SJCRH30 (cell line): Measurements from ENCODE around the gene VSX1. TPM values are rescaled to one million over a fixed set of nuclear protein-coding genes. Genes with fewer than 3 reads are reported as not detected.

Experiments used
- DNase-seq, 2 experiments: peaks; one replicate each; pipeline ENCODE4 v3.0.0-alpha.2; 2015 to 2020
- H3K27ac ChIP-seq: fragments of 250-450 bp; sonication (Bioruptor Pico); 2 replicates; pipeline ENCODE4 v1.5.1; 2020; ENCODE audit warnings: mild to moderate bottlenecking, moderate library complexity
- H3K27me3 ChIP-seq: fragments of 250-450 bp; sonication (Bioruptor Pico); 2 replicates; pipeline ENCODE4 v1.5.1; 2020; ENCODE audit warnings: mild to moderate bottlenecking, moderate library complexity
- H3K36me3 ChIP-seq: fragments of 250-450 bp; sonication (Bioruptor Pico); 2 replicates; pipeline ENCODE4 v1.5.1; 2020; ENCODE audit warnings: mild to moderate bottlenecking, moderate library complexity
- H3K4me1 ChIP-seq: fragments of 250-450 bp; sonication (Bioruptor Pico); 2 replicates; pipeline ENCODE4 v1.5.1; 2020; ENCODE audit warnings: mild to moderate bottlenecking, moderate library complexity
- H3K4me3 ChIP-seq: fragments of 250-450 bp; sonication (Bioruptor Pico); 2 replicates; pipeline ENCODE4 v1.5.1; 2020; ENCODE audit warnings: mild to moderate bottlenecking, moderate library complexity
- H3K9me3 ChIP-seq: fragments of 250-450 bp; sonication (Bioruptor Pico); replicated peaks from 2 replicates; pipeline ENCODE4 v1.5.1; 2020; ENCODE audit warnings: mild to moderate bottlenecking, moderate library complexity
- total RNA-seq: library from RNA; depleted of rRNA; stranded (reverse); fragments of >200 nt; shearing (Covaris generic); gene quantifications from 2 replicates; pipeline ENCODE4 v1.2.3, GENCODE V29; 2014

Gene VSX1
- total RNA-seq, 1 experiment from 2014 or later, result 0.06 TPM

DNA sequence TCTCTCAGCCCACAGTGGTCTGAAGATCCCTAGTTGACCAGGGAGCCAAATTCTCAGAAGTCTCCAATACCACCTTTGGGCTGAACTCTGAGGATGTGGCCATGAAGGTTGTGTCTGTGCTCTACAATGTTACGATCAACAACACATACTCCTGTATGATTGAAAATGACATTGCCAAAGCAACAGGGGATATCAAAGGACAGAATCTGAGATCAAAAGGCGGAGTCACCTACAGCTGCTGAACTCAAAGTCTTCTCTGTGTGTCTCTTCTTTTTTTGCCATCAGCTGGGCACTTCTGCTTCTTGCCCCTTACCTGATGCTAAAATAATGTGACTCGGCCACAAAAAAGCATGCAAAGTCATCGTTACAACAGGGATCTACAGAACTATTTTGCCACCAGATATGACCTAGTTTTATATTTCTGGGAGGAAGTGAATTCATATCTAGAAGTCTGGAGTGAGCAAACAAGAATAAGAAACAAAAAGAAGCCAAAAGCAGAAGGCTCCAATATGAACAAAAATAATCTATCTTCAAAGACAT, 17.7 kb upstream of the VSX1 start:
- H3K27ac ChIP-seq, result no peak overlapping the region
- H3K36me3 ChIP-seq, result no peaks in the 10 kb centered on the region
- DNase-seq, result no peak
- H3K4me1 ChIP-seq, result no peaks in the 10 kb centered on the region
- no peak overlapping the region for H3K4me3 ChIP-seq
- no peaks in the 10 kb centered on the region for H3K9me3 ChIP-seq
- H3K27me3 ChIP-seq, result 0 out of 2 replicates have a peak, but pooled peaks cover 5% of the 10 kb centered on the region

DNA sequence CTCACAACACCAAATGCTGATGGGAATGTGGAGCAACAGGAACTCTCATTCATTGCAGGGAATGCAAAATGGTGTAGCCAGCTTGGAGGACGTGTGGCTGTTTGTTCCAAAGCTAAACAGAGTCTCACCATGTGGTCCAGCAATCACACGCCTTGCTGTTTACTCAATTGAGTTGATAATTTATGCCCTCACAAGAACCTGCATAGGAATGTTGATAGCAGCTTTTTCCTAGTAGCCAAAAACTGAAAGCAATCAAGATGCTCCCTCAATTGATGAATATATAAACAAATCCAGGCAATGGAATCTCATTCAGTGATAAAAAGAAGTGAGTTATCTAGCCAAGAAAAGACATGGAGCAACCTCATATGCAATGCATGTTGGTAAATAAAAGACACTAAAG, 15.6 kb upstream of the VSX1 start:
- Histone ChIP-seq H3K27me3 (peaks cover 8% of the 10 kb centered on the region; the same call in 1 of the 2 replicates), H3K27ac (no peak overlapping the region), H3K4me3 (no peak overlapping the region), H3K36me3 (no peaks in the 10 kb centered on the region), H3K9me3 (no peaks in the 10 kb centered on the region), H3K4me1 (no peaks in the 10 kb centered on the region; the same call in 1 of the 2 replicates)
- DNase-seq, result no peak

DNA sequence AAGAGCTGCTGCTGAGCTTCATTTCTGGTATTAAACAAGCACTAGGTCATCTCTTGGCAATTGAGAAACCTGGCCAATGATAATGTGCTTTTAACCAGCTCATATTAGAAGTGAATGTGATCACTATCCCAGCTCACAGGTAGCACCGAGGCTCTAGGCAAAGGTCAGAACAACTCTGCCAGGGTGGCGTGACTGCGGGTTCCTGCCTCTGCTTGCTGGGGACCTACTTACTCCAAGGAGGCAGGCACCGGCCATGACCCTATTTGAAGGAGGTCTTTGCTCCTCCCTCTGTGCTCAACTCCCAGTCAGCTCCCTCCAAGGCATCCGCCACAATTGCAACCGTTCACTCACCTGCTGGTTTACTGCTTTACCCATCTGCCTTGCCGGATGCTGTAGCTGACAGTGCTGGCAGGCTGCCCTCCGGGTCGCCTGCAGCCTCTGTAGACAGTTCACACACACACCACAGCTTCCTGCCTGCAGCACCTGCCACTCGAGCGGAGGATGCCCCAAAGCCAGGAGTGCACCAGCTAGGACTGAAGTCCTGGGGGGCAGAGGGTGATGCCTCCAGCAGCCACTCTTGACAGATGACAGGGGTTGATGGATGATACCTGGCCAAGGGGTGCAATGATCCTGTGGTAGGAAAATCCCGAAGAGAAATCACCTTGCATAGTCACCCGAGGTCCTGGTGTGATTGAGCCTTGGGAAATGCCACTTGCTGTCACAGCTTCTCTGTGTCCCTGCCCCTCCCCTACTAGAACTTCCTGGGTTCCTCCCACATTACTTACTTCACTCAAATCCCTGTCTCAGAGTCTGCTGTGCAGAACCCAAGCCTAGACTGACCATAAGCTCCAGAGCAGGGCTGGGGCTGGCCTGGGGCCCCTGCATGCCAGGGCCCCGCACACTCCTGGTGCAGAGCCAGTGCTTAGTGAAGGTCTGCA, 8.8 kb upstream of the VSX1 start:
- Histone ChIP-seq H3K27ac (no peak overlapping the region), H3K4me1 (no peaks in the 10 kb centered on the region; the same call in 1 of the 2 replicates), H3K9me3 (no peaks in the 10 kb centered on the region), H3K36me3 (no peaks in the 10 kb centered on the region), H3K4me3 (no peak overlapping the region), H3K27me3 (peaks cover 5% of the 10 kb centered on the region; the same call in 1 of the 2 replicates)
- no peak for DNase-seq

DNA sequence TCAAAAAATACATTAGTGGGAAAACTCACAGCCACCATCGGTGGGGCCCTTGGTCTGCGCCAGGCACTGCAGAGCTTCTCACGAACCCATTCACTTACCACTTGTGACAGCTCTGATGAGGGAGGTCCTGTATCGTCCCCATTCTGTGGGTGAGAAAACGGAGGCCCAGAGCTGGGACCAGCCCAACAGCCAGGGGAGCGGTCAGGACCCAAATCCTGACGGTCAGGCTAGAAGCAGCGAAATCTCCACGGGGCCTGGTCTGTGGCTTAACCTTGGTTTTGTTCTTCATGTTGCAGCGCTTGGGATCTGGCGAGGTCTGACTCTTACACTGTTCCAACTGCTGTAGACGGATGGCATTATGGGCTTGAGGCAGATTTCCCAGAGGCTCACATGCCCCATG, 7.7 kb upstream of the VSX1 start:
- Histone ChIP-seq H3K27ac (no peak overlapping the region), H3K27me3 (peaks cover 3% of the 10 kb centered on the region; the same call in 1 of the 2 replicates)
- DNase-seq, result no peak

DNA sequence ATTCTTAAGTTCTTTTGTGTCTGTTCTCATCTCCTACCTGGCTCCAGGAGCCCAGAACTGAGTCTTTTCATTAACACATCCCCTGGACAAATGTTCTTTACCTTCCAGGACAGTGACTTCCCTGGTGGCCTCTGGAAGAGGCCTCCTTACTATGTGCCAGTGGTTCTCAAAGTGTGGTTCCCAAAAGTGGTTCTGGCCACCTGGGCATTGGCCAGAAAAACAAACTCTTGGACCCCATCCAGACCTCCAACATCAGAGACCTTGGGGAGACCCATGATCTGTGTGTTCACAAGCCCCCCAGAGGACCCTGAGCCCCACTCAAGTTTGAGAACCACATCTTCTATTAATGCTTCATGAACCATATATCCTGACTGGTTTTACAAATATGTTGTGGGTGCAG, 7.2 kb upstream of the VSX1 start:
- Histone ChIP-seq H3K4me1 (no peaks in the 10 kb centered on the region; the same call in 1 of the 2 replicates), H3K4me3 (no peak overlapping the region), H3K9me3 (no peaks in the 10 kb centered on the region), H3K27me3 (peaks cover 2% of the 10 kb centered on the region; the same call in 1 of the 2 replicates), H3K27ac (no peak overlapping the region), H3K36me3 (no peaks in the 10 kb centered on the region)
- no peak for DNase-seq

More for the DNA sequence above, 7.7 kb upstream of the VSX1 start:
- H3K36me3 ChIP-seq, result no peaks in the 10 kb centered on the region
- H3K4me3 ChIP-seq, result no peak overlapping the region
- no peaks in the 10 kb centered on the region; the same call in 1 of the 2 replicates for H3K4me1 ChIP-seq
- H3K9me3 ChIP-seq, result no peaks in the 10 kb centered on the region

DNA sequence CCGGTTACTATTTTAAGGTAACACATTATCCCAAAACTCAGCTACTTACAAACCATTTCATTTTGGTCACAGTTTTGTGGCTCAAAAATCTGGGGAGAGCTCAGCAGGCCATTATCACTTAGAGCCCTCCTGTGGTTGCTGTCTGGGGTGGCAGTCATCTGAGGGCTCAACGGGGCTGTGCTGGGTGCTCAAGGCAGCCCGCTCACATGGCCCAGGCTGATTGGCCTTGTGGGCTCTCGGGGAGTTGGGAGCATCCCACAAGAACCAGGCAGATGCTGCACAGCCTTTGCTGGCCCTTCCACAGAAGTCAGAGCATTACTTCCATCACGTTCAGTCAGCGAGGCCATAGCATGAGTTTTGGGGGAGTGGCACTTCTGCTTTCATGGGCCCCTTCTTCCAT, 6.3 kb upstream of the VSX1 start:
- H3K4me3 ChIP-seq, result no peak overlapping the region
- no peaks in the 10 kb centered on the region for H3K27me3 ChIP-seq
- H3K36me3 ChIP-seq, result no peaks in the 10 kb centered on the region
- H3K4me1 ChIP-seq, result no peaks in the 10 kb centered on the region
- H3K9me3 ChIP-seq, result no peaks in the 10 kb centered on the region
- DNase-seq, result no peak
- H3K27ac ChIP-seq, result no peak overlapping the region

DNA sequence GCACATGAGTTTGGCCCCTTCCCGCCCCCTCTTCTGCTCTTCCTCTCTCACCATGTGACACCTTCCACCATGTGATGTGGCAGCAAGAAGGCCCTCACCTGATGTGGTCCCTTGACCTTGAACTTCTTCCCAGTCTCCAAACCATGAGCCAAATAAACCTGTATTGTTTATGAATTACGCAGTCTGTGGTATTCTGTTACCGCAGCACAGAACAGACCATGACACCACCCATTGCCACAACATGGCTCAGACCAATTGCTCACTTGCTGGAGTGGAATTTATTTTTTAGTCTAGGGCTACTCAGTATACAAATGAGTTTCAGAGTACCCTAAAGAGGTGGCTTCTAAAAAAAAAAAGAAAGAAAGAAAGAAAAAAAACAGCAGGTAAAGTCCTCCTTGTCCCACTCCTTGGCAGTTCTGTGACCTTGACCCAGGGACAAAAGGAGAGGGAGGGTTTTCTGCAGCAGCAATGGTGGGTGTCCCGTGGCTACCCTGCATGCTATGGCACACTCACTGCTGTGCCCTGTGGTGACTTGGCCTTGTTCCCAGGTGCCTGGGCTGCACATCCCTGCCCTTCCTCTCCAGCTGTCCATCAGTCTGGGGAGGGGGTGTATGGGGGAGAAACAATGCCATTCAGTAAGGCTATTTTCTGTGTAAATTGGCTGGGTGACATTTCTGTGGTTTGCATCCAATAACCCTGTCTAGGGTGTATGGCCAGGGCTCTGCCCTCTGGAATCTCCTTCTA, 5.4 kb upstream of the VSX1 start:
- H3K9me3 ChIP-seq, result no peaks in the 10 kb centered on the region
- H3K4me3 ChIP-seq, result no peak overlapping the region
- no peaks in the 10 kb centered on the region for H3K4me1 ChIP-seq
- no peak overlapping the region for H3K27ac ChIP-seq
- DNase-seq, result no peak
- no peaks in the 10 kb centered on the region for H3K36me3 ChIP-seq
- no peaks in the 10 kb centered on the region for H3K27me3 ChIP-seq

DNA sequence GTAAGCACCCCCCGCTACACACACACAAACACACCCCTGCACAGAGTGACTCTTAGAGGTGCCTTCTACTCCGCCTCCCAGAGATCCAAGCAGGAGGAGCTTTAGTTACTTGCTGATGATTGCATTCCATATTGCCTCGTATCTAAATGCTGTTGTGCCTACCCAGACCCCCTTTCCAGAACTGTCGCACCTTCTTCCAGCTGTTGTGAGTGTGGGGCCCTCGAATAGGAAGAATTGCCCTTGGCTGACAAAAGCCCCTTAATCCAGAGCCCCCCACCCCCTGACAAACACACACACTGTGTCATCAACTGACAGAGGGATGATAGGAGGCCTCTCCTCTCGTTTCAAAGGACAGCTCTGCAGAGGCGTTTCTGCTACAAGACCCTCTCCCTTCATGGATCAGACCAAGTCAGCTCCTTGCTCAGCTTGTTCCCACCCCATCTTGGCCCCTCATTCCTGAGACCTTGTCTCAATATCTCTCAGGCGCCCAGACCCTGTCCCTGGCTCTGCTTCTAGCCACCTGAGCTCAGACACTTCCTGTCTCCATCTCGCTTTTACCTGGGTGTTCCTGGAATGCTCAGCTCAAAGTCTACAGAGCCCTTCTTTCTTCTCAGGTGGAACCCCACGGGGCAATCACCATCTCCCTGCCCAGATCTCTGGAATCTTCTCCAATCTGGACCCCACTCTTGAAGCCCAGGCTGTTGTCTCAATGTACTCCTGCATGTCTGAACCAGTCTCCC, 4.0 kb upstream of the VSX1 start:
- Histone ChIP-seq H3K4me3 (no peak overlapping the region), H3K27ac (no peak overlapping the region), H3K4me1 (no peaks in the 10 kb centered on the region), H3K27me3 (no peaks in the 10 kb centered on the region), H3K9me3 (no peaks in the 10 kb centered on the region), H3K36me3 (no peaks in the 10 kb centered on the region)
- no peak for DNase-seq

DNA sequence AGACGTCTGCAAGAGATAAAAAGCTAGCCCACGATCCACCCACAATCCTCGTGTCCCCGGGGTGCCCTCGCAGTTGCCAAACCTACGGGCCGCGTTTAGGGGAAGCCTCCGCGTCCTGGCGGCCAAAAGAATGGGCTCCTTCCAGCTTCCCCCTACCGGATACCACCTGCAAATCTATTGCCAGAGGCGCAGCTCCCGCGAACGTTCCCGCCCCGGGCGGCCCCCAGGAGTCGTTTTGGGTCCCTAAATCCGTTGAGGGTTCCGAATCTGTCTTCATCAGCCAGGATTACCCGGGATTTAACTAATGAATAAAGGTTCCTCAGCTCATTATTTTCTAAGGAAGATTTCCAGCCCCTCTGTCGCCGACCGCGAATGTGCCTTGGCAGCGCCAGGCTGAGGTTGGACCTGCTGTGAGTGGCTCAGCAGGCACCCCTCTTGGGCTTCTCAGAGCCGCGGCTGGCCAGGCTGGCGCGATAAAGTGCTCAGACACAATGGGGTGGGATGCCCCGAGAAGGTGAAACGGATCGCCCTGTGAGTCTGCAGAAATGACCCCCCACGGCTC, 2.8 kb upstream of the VSX1 start:
- Histone ChIP-seq H3K4me3 (no peak overlapping the region), H3K9me3 (no peaks in the 10 kb centered on the region), H3K36me3 (no peaks in the 10 kb centered on the region), H3K27me3 (no peaks in the 10 kb centered on the region), H3K4me1 (no peaks in the 10 kb centered on the region), H3K27ac (no peak overlapping the region)
- DNase-seq, result no peak

DNA sequence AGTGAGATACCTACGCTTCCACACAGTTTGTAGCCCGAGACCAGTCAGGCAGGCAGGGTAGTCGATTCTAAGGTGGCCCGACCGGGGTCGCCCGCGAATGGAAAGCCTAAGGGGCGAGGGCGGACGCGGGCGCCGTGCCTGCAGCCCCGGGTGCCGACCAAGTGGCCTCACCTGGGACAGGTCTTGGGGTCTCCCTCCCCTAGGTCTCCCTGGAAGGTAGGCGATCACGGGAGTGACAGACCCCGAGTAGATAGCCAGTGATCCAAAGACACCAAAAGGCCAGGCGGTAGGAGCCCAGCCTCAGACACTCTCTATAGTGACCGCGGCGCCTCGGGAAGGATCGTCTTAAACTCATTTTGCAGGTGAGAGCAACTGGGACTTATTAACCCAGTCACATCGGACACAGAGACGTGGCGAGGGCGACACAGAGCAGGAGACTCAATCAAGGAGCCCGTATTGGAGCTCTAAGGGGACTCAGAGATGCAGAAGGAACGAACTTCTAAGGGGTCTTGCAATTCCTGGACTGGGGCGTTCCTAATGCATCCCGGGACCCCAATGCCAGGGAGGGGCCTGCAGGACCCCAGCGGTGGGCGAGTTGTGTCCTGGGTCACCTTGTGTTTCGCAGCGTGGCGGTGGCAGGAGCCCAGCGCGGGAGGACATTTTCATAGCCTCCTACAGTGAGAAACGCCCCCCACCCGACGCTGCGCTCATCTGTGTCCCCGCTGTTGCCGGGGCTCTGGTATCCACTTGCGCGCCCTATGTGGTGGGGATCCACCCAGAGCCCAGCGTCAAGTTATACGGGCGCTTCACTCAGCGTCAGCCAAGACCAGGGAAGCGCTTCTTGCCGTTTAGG, 2.1 kb upstream of the VSX1 start:
- Histone ChIP-seq H3K4me1 (no peaks in the 10 kb centered on the region), H3K27ac (no peak overlapping the region), H3K36me3 (no peaks in the 10 kb centered on the region), H3K9me3 (no peaks in the 10 kb centered on the region), H3K4me3 (no peak overlapping the region), H3K27me3 (no peaks in the 10 kb centered on the region)
- DNase-seq, result no peak

DNA sequence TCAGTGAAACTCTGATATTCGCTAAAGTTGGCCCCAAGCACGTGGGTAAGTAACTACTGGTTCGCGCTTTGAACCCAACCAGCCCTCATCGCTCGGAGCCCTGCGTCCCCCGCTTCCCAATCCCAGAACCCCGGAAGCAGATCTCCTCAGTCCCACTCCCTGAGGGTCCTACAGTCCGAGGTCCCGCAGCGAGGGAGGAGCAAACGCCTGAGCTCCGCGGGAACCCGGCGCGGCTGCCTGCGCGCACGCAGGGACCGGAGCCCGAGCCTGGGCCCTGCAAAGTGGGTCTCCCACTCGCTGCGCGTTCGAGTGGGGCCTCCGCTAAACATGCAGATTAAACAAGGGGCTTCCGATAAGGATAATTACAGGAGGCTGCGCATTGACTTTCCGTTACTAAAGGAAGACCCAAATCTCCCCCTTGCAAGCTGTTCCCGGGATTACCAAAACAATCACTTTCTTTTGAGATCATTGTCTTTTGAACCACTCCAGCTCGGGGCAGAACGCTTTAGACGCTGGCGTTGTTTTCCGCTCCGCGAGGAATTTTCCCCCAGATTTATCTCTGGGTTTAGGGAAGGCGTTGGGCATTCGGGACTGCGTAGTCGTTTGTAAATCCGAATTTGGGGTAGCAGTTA, 1.3 kb upstream of the VSX1 start:
- H3K27ac ChIP-seq, result no peak overlapping the region
- no peak for DNase-seq
- no peak overlapping the region for H3K4me3 ChIP-seq
- H3K27me3 ChIP-seq, result no peaks in the 10 kb centered on the region
- no peaks in the 10 kb centered on the region for H3K36me3 ChIP-seq
- H3K9me3 ChIP-seq, result no peaks in the 10 kb centered on the region
- no peaks in the 10 kb centered on the region for H3K4me1 ChIP-seq

DNA sequence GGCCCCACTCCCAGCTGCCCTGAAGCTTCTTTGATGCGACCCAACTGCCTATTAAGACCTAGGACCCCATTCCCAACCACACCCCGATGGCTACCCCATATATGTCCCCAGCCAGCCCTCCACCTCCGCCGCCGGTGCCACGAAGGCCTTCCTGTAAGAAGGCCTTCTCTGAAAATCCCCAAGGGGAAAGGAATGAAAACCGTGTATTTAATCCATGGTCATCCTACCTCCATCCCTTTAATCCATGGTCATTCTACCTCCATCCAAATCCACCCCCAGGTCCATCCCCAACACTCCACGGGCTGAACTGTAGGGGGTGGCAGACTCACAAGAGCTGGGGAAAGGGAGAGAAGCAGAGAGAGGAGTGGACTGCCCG, 545 bp upstream of the VSX1 start:
- no peak overlapping the region for H3K27ac ChIP-seq
- no peaks in the 10 kb centered on the region for H3K36me3 ChIP-seq
- no peaks in the 10 kb centered on the region for H3K27me3 ChIP-seq
- H3K4me1 ChIP-seq, result no peaks in the 10 kb centered on the region
- DNase-seq, result no peak
- H3K9me3 ChIP-seq, result no peaks in the 10 kb centered on the region
- no peak overlapping the region for H3K4me3 ChIP-seq

DNA sequence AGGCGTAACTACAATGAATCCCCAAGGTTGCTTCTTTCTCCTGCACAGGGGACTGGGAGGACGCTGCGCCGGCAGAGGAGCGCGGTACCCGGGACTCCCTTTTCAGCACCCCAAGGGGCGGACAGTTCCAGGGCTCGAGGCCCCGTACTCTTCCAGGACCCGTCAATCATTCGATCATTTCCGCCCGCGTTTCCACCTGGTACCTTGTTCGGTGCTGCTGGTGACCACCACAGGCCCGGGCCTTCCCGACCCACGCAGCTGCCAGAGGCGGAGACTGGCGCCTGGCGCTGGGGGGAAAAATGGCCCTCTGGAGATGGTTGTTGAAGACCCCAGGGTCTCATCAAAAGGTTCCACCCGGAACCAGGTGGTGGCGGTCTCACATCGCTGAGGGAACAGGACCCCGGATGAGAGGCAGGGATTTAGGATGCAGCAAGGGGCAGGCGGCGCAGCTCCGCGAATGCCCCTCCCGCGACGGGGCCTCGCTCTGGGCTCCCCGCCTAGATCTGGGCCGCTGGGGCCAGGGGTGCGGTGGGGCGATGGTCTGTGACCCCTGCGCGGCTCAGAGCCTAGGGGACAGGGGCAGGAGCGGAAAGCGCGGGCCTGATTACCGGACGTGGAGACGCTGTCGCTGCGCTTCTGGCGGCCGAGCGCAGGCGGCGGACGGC, 744 bp downstream of the VSX1 start:
- peaks cover 6% of the 10 kb centered on the region for H3K4me1 ChIP-seq
- no peaks in the 10 kb centered on the region for H3K36me3 ChIP-seq
- no peak overlapping the region for H3K4me3 ChIP-seq
- H3K9me3 ChIP-seq, result no peaks in the 10 kb centered on the region
- no peaks in the 10 kb centered on the region for H3K27me3 ChIP-seq
- peak in 1 of 2 experiments; percentile 30 for DNase-seq
- H3K27ac ChIP-seq, result no peak overlapping the region
